OCI-LY7 (cell line): Measurements from ENCODE around the gene ADCY5.

ENCODE experiments used
- CTCF ChIP-seq: fragments of 200-600 bp; sonication (generic); conservative IDR thresholded peaks from 2 replicates; pipeline ENCODE4 v1.5.1; 2014; ENCODE audit warnings: mild to moderate bottlenecking, antibody characterized with exemption, low read length, moderate library complexity, mixed read lengths
- EZH2phosphoT487 ChIP-seq: fragments of 200-600 bp; sonication (generic); IDR thresholded peaks from 2 replicates; pipeline ENCODE4 v1.6.1; 2018; ENCODE audit warnings: low read depth, borderline replicate concordance, mild to moderate bottlenecking, mixed run types, antibody characterized with exemption, low read length, moderate library complexity, mixed read lengths

GRCh38 chr3:123333401-123333800, 115.5 kb downstream of the ADCY5 start:
- TF ChIP-seq CTCF, result no peak
- TF ChIP-seq EZH2phosphoT487, result no peak
